ENCODE measurements around the gene PSME4. TPM values are rescaled to one million over a fixed set of nuclear protein-coding genes. Genes with fewer than 3 reads are reported as not detected.

PSME4 gene
- 10 to 100 TPM; 62.8 to 64.1 (median 63.3) TPM for polyA plus RNA-seq (ENCODE audit: insufficient read length in 3 of 3)

GRCh38 chr2:53970724-53971602 lies at the start of gene PSME4:
Gene PSME4, minus strand, starts transcription at chr2:53970993. Its CDS starts 209 bp downstream, at chr2:53970784.
- DNase-seq (ENCODE audit: low read depth in 3 of 3, low spot score in 2 of 3) = peak; percentile 58 to 82 (median 77)

GRCh38 chr2:54015798-54016699 lies 45.3 kb upstream of the PSME4 start:
- no peak for DNase-seq (ENCODE audit: low read depth in 3 of 3, low spot score in 2 of 3)

- DNase-seq (ENCODE audit: low read depth in 3 of 3, low spot score in 2 of 3) = no peak
Observed at GRCh38 chr2:54013996-54014395, 43.2 kb upstream of the PSME4 start.

- DNase-seq (ENCODE audit: low read depth in 3 of 3, low spot score in 2 of 3) = no peak
Observed at GRCh38 chr2:54012538-54013141, 41.8 kb upstream of the PSME4 start.

GRCh38 chr2:54009549-54009948 lies 38.8 kb upstream of the PSME4 start:
- no peak for DNase-seq (ENCODE audit: low read depth in 3 of 3, low spot score in 2 of 3)

- DNase-seq (ENCODE audit: low read depth in 3 of 3, low spot score in 2 of 3) = no peak
Observed at GRCh38 chr2:54008439-54008838, 37.6 kb upstream of the PSME4 start.

GRCh38 chr2:54000524-54000923 lies 29.7 kb upstream of the PSME4 start:
- no peak for DNase-seq (ENCODE audit: low read depth in 3 of 3, low spot score in 2 of 3)

GRCh38 chr2:54000122-54000521 lies 29.3 kb upstream of the PSME4 start:
- DNase-seq (ENCODE audit: low read depth in 3 of 3, low spot score in 2 of 3) = no peak

GRCh38 chr2:53998834-53999233 lies 28.0 kb upstream of the PSME4 start:
- no peak for DNase-seq (ENCODE audit: low read depth in 3 of 3, low spot score in 2 of 3)

- DNase-seq (ENCODE audit: low read depth in 3 of 3, low spot score in 2 of 3) = no peak
Observed at GRCh38 chr2:53994818-53995808, 24.3 kb upstream of the PSME4 start.

- DNase-seq (ENCODE audit: low read depth in 3 of 3, low spot score in 2 of 3) = no peak
Observed at GRCh38 chr2:53991948-53992347, 21.2 kb upstream of the PSME4 start.

- DNase-seq (ENCODE audit: low read depth in 3 of 3, low spot score in 2 of 3) = no peak
Observed at GRCh38 chr2:53989210-53989862, 18.5 kb upstream of the PSME4 start.

GRCh38 chr2:53987336-53987921 lies 16.6 kb upstream of the PSME4 start:
- no peak for DNase-seq (ENCODE audit: low read depth in 3 of 3, low spot score in 2 of 3)

GRCh38 chr2:53985646-53986045 lies 14.9 kb upstream of the PSME4 start:
- no peak for DNase-seq (ENCODE audit: low read depth in 3 of 3, low spot score in 2 of 3)

- DNase-seq (ENCODE audit: low read depth in 3 of 3, low spot score in 2 of 3) = peak in 2 of 3 donors; percentile 38 to 48
Observed at GRCh38 chr2:53969968-53970723, 647 bp downstream of the PSME4 start.

- peak in 1 of 3 donors; percentile 18 for DNase-seq (ENCODE audit: low read depth in 3 of 3, low spot score in 2 of 3)
Observed at GRCh38 chr2:53969285-53969967, 1.4 kb downstream of the PSME4 start.

GRCh38 chr2:53964987-53965687 lies 5.7 kb downstream of the PSME4 start:
- DNase-seq (ENCODE audit: low read depth in 3 of 3, low spot score in 2 of 3) = no peak
